Vagina (tissue), 2 donors: ENCODE results near the gene POU2F3.

Experiments used
- CTCF ChIP-seq, 3 experiments: fragments of 450-650 bp in 2 of 3; fragments of 200-600 bp in 1 of 3; sonication (generic) in 1 of 3; IDR thresholded peaks; one replicate each; pipeline ENCODE4 v1.5.1; 2017 to 2019; ENCODE audit warnings: antibody characterized with exemption in 3 of 3, mild to moderate bottlenecking in 2 of 3, moderate library complexity in 2 of 3
- POLR2AphosphoS5 ChIP-seq, 2 donors: sonication (generic); formaldehyde crosslinking; IDR thresholded peaks; one replicate each; pipeline ENCODE4 v1.9.0; 2017; ENCODE audit warnings: antibody characterized with exemption in 2 of 2, mild to moderate bottlenecking in 2 of 2, low read depth in 1 of 2; ENCODE audit not compliant: insufficient read depth in 1 of 2

GRCh38 chr11:120285256-120285655 is 45.3 kb downstream of the POU2F3 start:
- no peak for TF ChIP-seq CTCF (IDR thresholded peaks at IDR 0.05)
- no peak for TF ChIP-seq POLR2AphosphoS5 (IDR thresholded peaks at IDR 0.05; ENCODE audit: insufficient read depth in 1 of 2, low read depth in 1 of 2)
